Measurements from ENCODE around the gene ZNF816.

GRCh38 chr19:52936151-52936953 lies 26.3 kb downstream of the ZNF816 start:
- no peak for TF ChIP-seq FOXP4 (CRISPR knock-in tag; IDR thresholded peaks at IDR 0.05)
- no peak for TF ChIP-seq NFYB (CRISPR knock-in tag; conservative IDR thresholded peaks at IDR 0.05; ENCODE audit: low read depth)
- TF ChIP-seq MAX (CRISPR knock-in tag; IDR thresholded peaks at IDR 0.05): no peak
- TF ChIP-seq ZSCAN18 (CRISPR knock-in tag; IDR thresholded peaks at IDR 0.05): no peak
- TF ChIP-seq CTCF (IDR thresholded peaks at IDR 0.05): no peak
- no peak for TF ChIP-seq ZNF121 (CRISPR knock-in tag; IDR thresholded peaks at IDR 0.05)
- TF ChIP-seq CBFB (CRISPR knock-in tag; IDR thresholded peaks at IDR 0.05; ENCODE audit: low read depth): no peak
- no peak for TF ChIP-seq NR3C1 (CRISPR knock-in tag; conservative IDR thresholded peaks at IDR 0.05; ENCODE audit: low read depth)
- no peak for TF ChIP-seq ZNF232 (CRISPR knock-in tag; IDR thresholded peaks at IDR 0.05)
- no peak for TF ChIP-seq JUN (CRISPR knock-in tag; IDR thresholded peaks at IDR 0.05)
- no peak for TF ChIP-seq FOXP1 (CRISPR knock-in tag; IDR thresholded peaks at IDR 0.05; ENCODE audit: borderline replicate concordance)

All from WTC11 (cell line).